Measurements from ENCODE around the gene RP2.

The RP2 gene

DNA sequence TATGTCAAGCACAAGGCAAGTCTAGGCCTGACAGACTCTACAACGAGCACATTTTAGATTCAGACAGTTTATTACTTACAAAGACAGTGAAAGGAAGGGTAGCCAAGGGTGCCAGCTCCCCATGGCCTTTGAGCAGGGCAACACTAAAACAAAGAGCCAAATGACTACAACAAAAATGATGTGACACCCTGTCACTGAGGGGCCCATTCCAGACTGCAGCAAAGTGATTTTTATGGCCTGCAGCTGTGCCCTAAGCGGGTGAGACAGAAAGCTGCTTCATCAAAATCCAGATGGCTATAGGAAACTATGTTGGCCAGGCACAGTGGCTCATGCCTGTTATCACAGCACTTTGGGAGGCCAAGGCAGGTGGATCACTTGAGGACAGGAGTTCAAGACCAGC, 13.4 kb upstream of the RP2 start:
- TF ChIP-seq, protein P1, sequence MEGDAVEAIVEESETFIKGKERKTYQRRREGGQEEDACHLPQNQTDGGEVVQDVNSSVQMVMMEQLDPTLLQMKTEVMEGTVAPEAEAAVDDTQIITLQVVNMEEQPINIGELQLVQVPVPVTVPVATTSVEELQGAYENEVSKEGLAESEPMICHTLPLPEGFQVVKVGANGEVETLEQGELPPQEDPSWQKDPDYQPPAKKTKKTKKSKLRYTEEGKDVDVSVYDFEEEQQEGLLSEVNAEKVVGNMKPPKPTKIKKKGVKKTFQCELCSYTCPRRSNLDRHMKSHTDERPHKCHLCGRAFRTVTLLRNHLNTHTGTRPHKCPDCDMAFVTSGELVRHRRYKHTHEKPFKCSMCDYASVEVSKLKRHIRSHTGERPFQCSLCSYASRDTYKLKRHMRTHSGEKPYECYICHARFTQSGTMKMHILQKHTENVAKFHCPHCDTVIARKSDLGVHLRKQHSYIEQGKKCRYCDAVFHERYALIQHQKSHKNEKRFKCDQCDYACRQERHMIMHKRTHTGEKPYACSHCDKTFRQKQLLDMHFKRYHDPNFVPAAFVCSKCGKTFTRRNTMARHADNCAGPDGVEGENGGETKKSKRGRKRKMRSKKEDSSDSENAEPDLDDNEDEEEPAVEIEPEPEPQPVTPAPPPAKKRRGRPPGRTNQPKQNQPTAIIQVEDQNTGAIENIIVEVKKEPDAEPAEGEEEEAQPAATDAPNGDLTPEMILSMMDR (IDR thresholded peaks at IDR 0.05; ENCODE audit: low read depth, low read length): no peak

DNA sequence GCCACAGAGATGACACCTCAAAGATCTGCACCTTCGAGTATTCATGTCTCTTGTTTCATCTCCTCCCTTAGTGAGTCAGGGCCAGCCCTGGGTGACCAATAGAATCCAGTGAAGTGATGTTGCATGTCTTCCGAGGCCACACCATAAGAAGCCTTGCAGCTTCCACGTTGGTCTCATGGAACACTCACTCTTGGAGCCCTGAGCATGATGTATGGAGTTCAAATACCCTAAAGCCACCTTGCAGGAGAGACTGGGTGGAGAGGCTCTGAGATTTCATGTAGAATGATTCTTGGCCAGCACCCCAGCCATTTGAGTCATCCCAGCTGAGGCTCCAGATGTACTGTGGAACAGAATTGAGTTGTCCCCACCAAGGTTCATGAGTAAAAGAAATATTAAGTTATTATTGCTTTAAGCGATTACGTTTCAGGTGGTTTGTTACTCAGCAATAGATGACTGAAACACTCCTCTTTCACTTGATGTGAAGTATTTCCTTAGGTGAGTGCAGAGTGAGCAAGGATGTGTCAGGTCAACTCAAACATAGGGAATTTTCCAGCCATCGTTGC, 5.0 kb upstream of the RP2 start:
- TF ChIP-seq, protein P1 (IDR thresholded peaks at IDR 0.05; ENCODE audit: low read depth, low read length): no peak
- DNase-seq (ENCODE audit: extremely low read depth, low read depth): no peak

More for the DNA sequence above, 13.4 kb upstream of the RP2 start:
- DNase-seq (ENCODE audit: extremely low read depth, low read depth): no peak

DNA sequence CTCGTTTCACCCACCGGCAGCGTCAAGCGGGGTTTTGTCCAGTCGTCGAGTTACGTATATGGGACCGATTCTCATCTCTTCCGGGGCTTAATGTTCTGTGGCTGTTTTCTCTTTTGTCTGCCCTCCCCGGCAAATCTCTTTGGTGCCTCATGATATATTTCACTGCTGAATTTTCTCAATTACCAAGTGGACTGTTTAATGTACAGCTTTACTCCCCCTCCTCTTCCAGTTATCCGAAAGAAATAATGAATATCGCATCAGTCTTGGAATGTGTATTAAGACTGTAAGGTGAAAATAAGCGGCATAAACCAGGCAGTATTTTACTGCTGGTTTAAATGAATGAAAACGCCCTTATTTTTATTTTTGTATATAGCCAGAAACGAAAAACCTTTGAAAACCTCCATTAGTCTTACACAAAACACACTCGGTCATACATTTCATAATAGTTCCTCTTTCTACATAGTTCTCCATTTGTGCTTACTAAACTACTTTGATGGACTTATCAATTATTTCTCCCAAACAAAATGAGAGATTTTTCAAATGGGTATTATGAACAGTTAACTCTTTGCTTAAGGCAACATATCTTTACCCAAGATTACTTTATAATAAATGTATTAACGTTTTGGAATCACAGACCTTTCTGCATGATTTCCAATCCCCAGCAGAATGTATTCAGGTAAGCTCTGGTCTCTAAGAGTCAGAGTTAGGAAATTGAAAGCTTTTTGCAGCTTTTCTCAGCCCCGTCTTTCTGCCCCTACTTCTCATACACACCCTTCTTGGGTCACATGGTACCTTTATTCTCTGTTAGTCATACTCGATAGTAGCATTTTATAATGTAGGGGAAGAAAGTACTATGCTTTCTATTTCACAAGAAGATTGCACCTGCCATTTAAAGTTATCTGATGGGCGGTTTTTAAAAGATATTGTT, 979 bp downstream of the RP2 start:
- DNase-seq (ENCODE audit: extremely low read depth, low read depth): no peak
- TF ChIP-seq, protein P1 (IDR thresholded peaks at IDR 0.05; ENCODE audit: low read depth, low read length): no peak

DNA sequence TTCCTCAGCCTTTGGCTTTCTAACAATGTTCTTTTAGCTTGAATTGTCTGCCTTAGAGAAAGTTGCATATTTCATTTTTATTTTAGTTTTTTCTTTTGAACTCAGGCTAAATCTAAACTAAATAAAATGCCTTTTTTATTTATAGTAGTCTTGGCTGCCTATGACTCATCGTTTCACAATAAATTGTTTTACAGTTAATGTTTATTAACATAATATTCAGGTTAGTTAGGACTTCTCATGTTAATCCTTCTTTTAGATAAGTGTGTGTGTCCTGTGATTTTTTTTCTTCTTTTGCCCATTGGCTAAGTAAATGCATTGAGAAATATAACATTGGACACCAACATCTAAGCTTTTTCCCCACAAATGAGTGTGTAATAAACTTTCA, 1.6 kb downstream of the RP2 start:
- no peak for DNase-seq (ENCODE audit: extremely low read depth, low read depth)
- TF ChIP-seq, protein P1 (IDR thresholded peaks at IDR 0.05; ENCODE audit: low read depth, low read length): no peak

DNA sequence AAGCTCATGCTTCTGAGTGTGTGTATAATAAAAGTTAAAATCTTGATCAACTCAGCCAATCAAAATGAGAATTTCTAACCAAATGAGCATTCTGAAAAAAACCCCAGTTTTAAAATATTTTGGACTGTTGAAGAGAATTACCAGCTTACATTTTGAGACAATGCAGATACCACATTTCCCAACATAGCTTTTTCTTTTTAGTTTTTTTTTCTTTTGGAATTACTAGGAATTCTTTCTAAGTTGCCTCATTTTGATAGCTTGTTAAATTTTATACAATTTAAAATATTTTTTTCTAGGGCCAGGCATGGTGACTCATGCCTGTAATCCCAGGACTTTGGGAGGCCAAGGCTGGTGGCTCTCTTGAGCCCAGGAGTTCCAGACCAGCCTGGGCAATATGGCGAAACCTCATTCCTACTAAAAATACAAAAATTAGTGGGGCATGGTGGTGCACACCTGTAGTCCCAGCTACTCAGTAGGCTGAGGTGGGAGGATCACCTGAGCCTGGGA, 2.2 kb downstream of the RP2 start:
- no peak for DNase-seq (ENCODE audit: extremely low read depth, low read depth)
- TF ChIP-seq, protein P1 (IDR thresholded peaks at IDR 0.05; ENCODE audit: low read depth, low read length): no peak

DNA sequence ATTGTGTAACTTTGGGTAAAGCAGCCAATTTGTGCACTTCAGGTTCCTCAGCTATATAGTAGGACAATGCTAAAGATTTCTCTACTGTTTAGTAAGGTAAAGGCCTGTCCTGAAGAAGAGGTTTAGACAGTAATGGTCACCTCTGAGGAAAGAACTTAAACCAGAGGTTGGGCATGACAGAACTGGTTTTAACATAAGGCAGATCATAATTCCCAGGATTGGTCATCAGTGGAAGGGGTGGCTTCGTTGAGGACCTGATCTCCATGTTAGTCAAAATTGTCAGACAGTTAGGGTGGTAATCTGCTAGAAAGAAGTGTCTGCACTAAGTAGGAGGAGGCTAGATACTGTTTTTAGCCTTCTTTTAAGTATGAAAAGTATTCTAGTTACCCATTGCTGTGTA, 4.1 kb downstream of the RP2 start:
- TF ChIP-seq, protein P1 (IDR thresholded peaks at IDR 0.05; ENCODE audit: low read depth, low read length): no peak
- no peak for DNase-seq (ENCODE audit: extremely low read depth, low read depth)

DNA sequence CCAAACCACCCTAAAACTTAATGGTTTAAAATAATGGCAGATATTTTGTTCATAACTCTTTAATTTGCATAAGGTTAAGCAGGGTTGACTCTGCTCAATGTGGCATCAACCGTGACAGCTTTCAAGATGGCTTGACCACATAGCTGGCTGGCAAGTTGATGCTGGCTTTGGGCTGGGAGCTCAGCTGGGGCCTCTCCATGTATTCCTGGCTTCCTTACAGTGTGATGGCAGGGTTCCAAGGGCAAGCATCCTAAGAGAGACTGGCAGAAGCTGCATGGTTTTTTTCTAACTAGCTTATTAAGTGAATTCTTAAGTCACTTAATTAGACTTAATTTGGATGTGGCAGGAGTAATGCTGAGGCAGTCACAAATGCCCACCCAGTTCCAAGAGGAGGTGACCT, 4.5 kb downstream of the RP2 start:
- no peak for DNase-seq (ENCODE audit: extremely low read depth, low read depth)
- TF ChIP-seq, protein P1 (IDR thresholded peaks at IDR 0.05; ENCODE audit: low read depth, low read length): no peak

Measured in AG09319 (cell line).